B cell (primary cell): ENCODE results near the gene DNAH12.

ENCODE experiments used
- EZH2 ChIP-seq: IDR thresholded peaks from 2 replicates; pipeline ENCODE4 v1.6.1; 2012; ENCODE audit warnings: borderline replicate concordance, low read depth, mild to moderate bottlenecking, moderate library complexity, low read length; ENCODE audit not compliant: insufficient read depth, poor library complexity, severe bottlenecking
- TF ChIP-seq, protein P1 (sequence below): fragments of 200-600 bp; IDR thresholded peaks from one replicate; pipeline ENCODE4 v1.8.0; 2022; ENCODE audit warnings: antibody characterized with exemption, mild to moderate bottlenecking

DNA sequence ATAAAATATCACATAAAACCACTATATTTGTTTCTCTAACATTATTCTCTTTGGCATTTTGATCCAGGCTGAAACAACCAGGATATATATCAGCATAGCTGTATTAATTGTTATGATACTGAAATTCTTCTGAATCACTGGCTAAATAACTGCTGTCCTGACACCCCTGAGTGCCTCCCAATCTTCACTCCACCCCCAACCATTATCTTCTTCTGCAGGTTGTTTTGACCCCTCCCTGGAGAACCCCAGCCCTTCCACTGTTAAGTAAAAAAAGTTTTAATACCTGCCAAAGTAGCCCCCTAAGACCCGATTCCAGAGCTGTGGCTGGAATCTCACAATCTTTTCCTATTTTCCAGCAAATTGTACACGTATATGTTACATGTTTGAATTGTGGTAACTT is 124.1 kb downstream of the DNAH12 start:
- TF ChIP-seq, protein P1, sequence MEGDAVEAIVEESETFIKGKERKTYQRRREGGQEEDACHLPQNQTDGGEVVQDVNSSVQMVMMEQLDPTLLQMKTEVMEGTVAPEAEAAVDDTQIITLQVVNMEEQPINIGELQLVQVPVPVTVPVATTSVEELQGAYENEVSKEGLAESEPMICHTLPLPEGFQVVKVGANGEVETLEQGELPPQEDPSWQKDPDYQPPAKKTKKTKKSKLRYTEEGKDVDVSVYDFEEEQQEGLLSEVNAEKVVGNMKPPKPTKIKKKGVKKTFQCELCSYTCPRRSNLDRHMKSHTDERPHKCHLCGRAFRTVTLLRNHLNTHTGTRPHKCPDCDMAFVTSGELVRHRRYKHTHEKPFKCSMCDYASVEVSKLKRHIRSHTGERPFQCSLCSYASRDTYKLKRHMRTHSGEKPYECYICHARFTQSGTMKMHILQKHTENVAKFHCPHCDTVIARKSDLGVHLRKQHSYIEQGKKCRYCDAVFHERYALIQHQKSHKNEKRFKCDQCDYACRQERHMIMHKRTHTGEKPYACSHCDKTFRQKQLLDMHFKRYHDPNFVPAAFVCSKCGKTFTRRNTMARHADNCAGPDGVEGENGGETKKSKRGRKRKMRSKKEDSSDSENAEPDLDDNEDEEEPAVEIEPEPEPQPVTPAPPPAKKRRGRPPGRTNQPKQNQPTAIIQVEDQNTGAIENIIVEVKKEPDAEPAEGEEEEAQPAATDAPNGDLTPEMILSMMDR, result no peak
- no peak for TF ChIP-seq EZH2
